ENCODE data around the gene EYA2.
"Not testable (repeated sequence)": the region's sequence is repeated elsewhere in the genome, so short reads cannot be mapped to it uniquely, and the experiment has no call there.

The EYA2 gene

GRCh38 chr20:46920114-46920513, 25.5 kb downstream of the EYA2 start:
- Histone ChIP-seq H3K27me3 (ENCODE audit: control insufficient read depth in 3 of 3, insufficient read depth in 3 of 3, low read depth in 1 of 3, low read length in 3 of 3) (no peaks in the 10 kb centered on the region), H3K9ac (ENCODE audit: low read depth, low read length, poor library complexity) (no peak overlapping the region), H3K4me3 (ENCODE audit: low read length in 2 of 2) (no peak overlapping the region), H3K79me1 (ENCODE audit: low read depth, low read length) (no peaks in the 10 kb centered on the region), H2AFZ (ENCODE audit: low read length) (no peak overlapping the region), H4K91ac (ENCODE audit: low read depth, low read length, poor library complexity) (no peak overlapping the region), H3K18ac (ENCODE audit: low read length) (no peak overlapping the region), H3K4ac (ENCODE audit: low read length) (no peak overlapping the region), H2BK120ac (ENCODE audit: low read depth, low read length) (no peak overlapping the region), H3K4me1 (ENCODE audit: control insufficient read depth in 2 of 2, insufficient read depth in 1 of 2, low read depth in 1 of 2, low read length in 2 of 2) (no peaks in the 10 kb centered on the region), H3K14ac (ENCODE audit: low read length) (no peak overlapping the region), H3K4me2 (ENCODE audit: insufficient read depth, low read length, poor library complexity, severe bottlenecking) (no peak overlapping the region), H2AK5ac (ENCODE audit: low read depth, low read length) (no peak overlapping the region), H4K8ac (ENCODE audit: low read depth, low read length) (no peak overlapping the region), H3K27ac (replicated peaks; ENCODE audit: low read length) (no peak overlapping the region), H3K23ac (ENCODE audit: low read depth, low read length, poor library complexity) (no peak overlapping the region), H2BK12ac (ENCODE audit: low read length) (no peak overlapping the region), H3K36me3 (replicated peaks in 1 of 2; ENCODE audit: control insufficient read depth in 2 of 2, insufficient read depth in 2 of 2, low read length in 2 of 2) (no peaks in the 10 kb centered on the region), H2BK5ac (ENCODE audit: low read length) (no peak overlapping the region), H2BK15ac (ENCODE audit: low read length) (no peak overlapping the region), H3K9me3 (replicated peaks in 1 of 2; ENCODE audit: control insufficient read depth in 2 of 2, insufficient read depth in 1 of 2, low read depth in 1 of 2, low read length in 2 of 2) (no peaks in the 10 kb centered on the region)
- no CpG with 5 or more reads among the region's 6 CpGs for WGBS, 2 donors (ENCODE audit: extremely low coverage in 2 of 2, insufficient read length in 2 of 2, insufficient replicate concordance in 1 of 2)
- no peak for DNase-seq (ENCODE audit: low spot score)

GRCh38 chr20:46922841-46923240, 28.2 kb downstream of the EYA2 start:
- H3K9ac ChIP-seq (ENCODE audit: low read depth, low read length, poor library complexity); H4K8ac ChIP-seq (ENCODE audit: low read depth, low read length); H3K9me3 ChIP-seq (replicated peaks in 1 of 2; ENCODE audit: control insufficient read depth in 2 of 2, insufficient read depth in 1 of 2, low read depth in 1 of 2, low read length in 2 of 2); H3K79me1 ChIP-seq (ENCODE audit: low read depth, low read length); H3K36me3 ChIP-seq (replicated peaks in 1 of 2; ENCODE audit: control insufficient read depth in 2 of 2, insufficient read depth in 2 of 2, low read length in 2 of 2); H3K27me3 ChIP-seq (ENCODE audit: control insufficient read depth in 3 of 3, insufficient read depth in 3 of 3, low read depth in 1 of 3, low read length in 3 of 3); H3K4ac ChIP-seq (ENCODE audit: low read length); H3K4me1 ChIP-seq (ENCODE audit: control insufficient read depth in 2 of 2, insufficient read depth in 1 of 2, low read depth in 1 of 2, low read length in 2 of 2); H3K14ac ChIP-seq (ENCODE audit: low read length); H4K91ac ChIP-seq (ENCODE audit: low read depth, low read length, poor library complexity); DNase-seq (ENCODE audit: low spot score); H2AFZ ChIP-seq (ENCODE audit: low read length); H3K23ac ChIP-seq (ENCODE audit: low read depth, low read length, poor library complexity); H3K4me3 ChIP-seq (ENCODE audit: low read length in 2 of 2); H2BK120ac ChIP-seq (ENCODE audit: low read depth, low read length); H3K4me2 ChIP-seq (ENCODE audit: insufficient read depth, low read length, poor library complexity, severe bottlenecking); H2BK12ac ChIP-seq (ENCODE audit: low read length); H2BK5ac ChIP-seq (ENCODE audit: low read length); H2BK15ac ChIP-seq (ENCODE audit: low read length); H3K18ac ChIP-seq (ENCODE audit: low read length); H2AK5ac ChIP-seq (ENCODE audit: low read depth, low read length); H3K27ac ChIP-seq (replicated peaks; ENCODE audit: low read length): not testable (repeated sequence)
- no CpG with 5 or more reads among the region's 9 CpGs for WGBS, 2 donors (ENCODE audit: extremely low coverage in 2 of 2, insufficient read length in 2 of 2, insufficient replicate concordance in 1 of 2)

- H4K8ac ChIP-seq (ENCODE audit: low read depth, low read length): no peak overlapping the region
- no peak overlapping the region for H3K4me2 ChIP-seq (ENCODE audit: insufficient read depth, low read length, poor library complexity, severe bottlenecking)
- no peaks in the 10 kb centered on the region for H3K4me1 ChIP-seq (ENCODE audit: control insufficient read depth in 2 of 2, insufficient read depth in 1 of 2, low read depth in 1 of 2, low read length in 2 of 2)
- H2AK5ac ChIP-seq (ENCODE audit: low read depth, low read length): no peak overlapping the region
- H3K4ac ChIP-seq (ENCODE audit: low read length): no peak overlapping the region
- H3K27me3 ChIP-seq (ENCODE audit: control insufficient read depth in 3 of 3, insufficient read depth in 3 of 3, low read depth in 1 of 3, low read length in 3 of 3): peaks cover 0 to 3% (median 0%) of the 10 kb centered on the region in 3 experiments
- H3K36me3 ChIP-seq (replicated peaks in 1 of 2; ENCODE audit: control insufficient read depth in 2 of 2, insufficient read depth in 2 of 2, low read length in 2 of 2): no peaks in the 10 kb centered on the region
- no peaks in the 10 kb centered on the region for H3K9me3 ChIP-seq (replicated peaks in 1 of 2; ENCODE audit: control insufficient read depth in 2 of 2, insufficient read depth in 1 of 2, low read depth in 1 of 2, low read length in 2 of 2)
- H4K91ac ChIP-seq (ENCODE audit: low read depth, low read length, poor library complexity): no peak overlapping the region
- H3K4me3 ChIP-seq (ENCODE audit: low read length in 2 of 2): no peak overlapping the region
- no peak overlapping the region for H3K18ac ChIP-seq (ENCODE audit: low read length)
- H2BK15ac ChIP-seq (ENCODE audit: low read length): no peak overlapping the region
- no peak overlapping the region for H2BK120ac ChIP-seq (ENCODE audit: low read depth, low read length)
- DNase-seq (ENCODE audit: low spot score): no peak
- no peaks in the 10 kb centered on the region for H3K79me1 ChIP-seq (ENCODE audit: low read depth, low read length)
- H2BK5ac ChIP-seq (ENCODE audit: low read length): no peak overlapping the region
- no peak overlapping the region for H3K23ac ChIP-seq (ENCODE audit: low read depth, low read length, poor library complexity)
- no peak overlapping the region for H3K14ac ChIP-seq (ENCODE audit: low read length)
- H3K27ac ChIP-seq (replicated peaks; ENCODE audit: low read length): no peak overlapping the region
- no peak overlapping the region for H2AFZ ChIP-seq (ENCODE audit: low read length)
- WGBS, 2 donors (ENCODE audit: extremely low coverage in 2 of 2, insufficient read length in 2 of 2, insufficient replicate concordance in 1 of 2): no CpG with 5 or more reads among the region's 4 CpGs
- H2BK12ac ChIP-seq (ENCODE audit: low read length): no peak overlapping the region
- H3K9ac ChIP-seq (ENCODE audit: low read depth, low read length, poor library complexity): no peak overlapping the region
Observed at GRCh38 chr20:46923550-46923949, 28.9 kb downstream of the EYA2 start.

DNA sequence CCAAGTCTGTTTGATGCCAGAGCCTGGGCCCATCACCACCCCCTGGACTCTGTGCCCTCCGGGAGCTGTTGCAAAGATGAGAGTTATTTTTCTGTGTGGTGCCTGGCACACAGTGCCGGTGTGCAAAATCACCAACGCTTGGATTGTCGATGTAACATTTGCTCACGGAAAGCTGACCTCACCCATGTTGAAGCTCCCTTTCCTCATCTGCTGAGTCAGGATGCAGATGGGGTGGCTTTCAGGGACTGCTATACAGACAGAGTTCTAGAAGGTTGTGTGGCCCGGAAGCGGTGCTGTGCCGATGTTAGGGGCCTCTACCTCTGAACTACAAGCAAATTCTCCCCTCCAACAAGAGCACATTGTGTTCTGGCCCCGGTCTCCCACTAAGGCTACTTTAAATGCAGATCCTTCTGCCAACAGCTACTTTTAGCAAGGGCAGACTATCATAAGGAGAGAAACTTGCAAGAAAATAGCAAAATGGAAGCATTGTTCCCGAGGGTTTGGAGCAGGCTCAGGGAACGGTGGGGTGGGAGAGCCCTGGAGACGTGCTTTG, 34.0 kb downstream of the EYA2 start:
- H2BK120ac ChIP-seq (ENCODE audit: low read depth, low read length): no peak overlapping the region
- no CpG with 5 or more reads among the region's 12 CpGs for WGBS, 2 donors (ENCODE audit: extremely low coverage in 2 of 2, insufficient read length in 2 of 2, insufficient replicate concordance in 1 of 2)
- H3K4me2 ChIP-seq (ENCODE audit: insufficient read depth, low read length, poor library complexity, severe bottlenecking): no peak overlapping the region

More for the DNA sequence above, 34.0 kb downstream of the EYA2 start:
- Histone ChIP-seq H3K27me3 (ENCODE audit: control insufficient read depth in 3 of 3, insufficient read depth in 3 of 3, low read depth in 1 of 3, low read length in 3 of 3) (peaks cover 0 to 3% (median 0%) of the 10 kb centered on the region in 3 experiments), H2AFZ (ENCODE audit: low read length) (peak overlapping the region; percentile 40), H4K91ac (ENCODE audit: low read depth, low read length, poor library complexity) (no peak overlapping the region), H2AK5ac (ENCODE audit: low read depth, low read length) (no peak overlapping the region), H3K23ac (ENCODE audit: low read depth, low read length, poor library complexity) (no peak overlapping the region), H3K14ac (ENCODE audit: low read length) (no peak overlapping the region), H4K8ac (ENCODE audit: low read depth, low read length) (no peak overlapping the region), H3K36me3 (replicated peaks in 1 of 2; ENCODE audit: control insufficient read depth in 2 of 2, insufficient read depth in 2 of 2, low read length in 2 of 2) (no peaks in the 10 kb centered on the region), H3K4me3 (ENCODE audit: low read length in 2 of 2) (no peak overlapping the region), H3K79me1 (ENCODE audit: low read depth, low read length) (no peaks in the 10 kb centered on the region), H3K9ac (ENCODE audit: low read depth, low read length, poor library complexity) (no peak overlapping the region), H3K27ac (replicated peaks; ENCODE audit: low read length) (no peak overlapping the region), H2BK15ac (ENCODE audit: low read length) (no peak overlapping the region), H3K4me1 (ENCODE audit: control insufficient read depth in 2 of 2, insufficient read depth in 1 of 2, low read depth in 1 of 2, low read length in 2 of 2) (peaks cover 0 to 3% of the 10 kb centered on the region in 2 donors), H3K4ac (ENCODE audit: low read length) (no peak overlapping the region), H2BK12ac (ENCODE audit: low read length) (no peak overlapping the region), H2BK5ac (ENCODE audit: low read length) (no peak overlapping the region), H3K18ac (ENCODE audit: low read length) (no peak overlapping the region), H3K9me3 (replicated peaks in 1 of 2; ENCODE audit: control insufficient read depth in 2 of 2, insufficient read depth in 1 of 2, low read depth in 1 of 2, low read length in 2 of 2) (no peaks in the 10 kb centered on the region)
- no peak for DNase-seq (ENCODE audit: low spot score)

All from neuronal stem cell (in vitro differentiated cells).